K562 (cell line): ENCODE data around the gene UHRF1. TPM values are rescaled to one million over a fixed set of nuclear protein-coding genes. Genes with fewer than 3 reads are reported as not detected.

Experiments
- ATAC-seq: fragments of 200-7000 bp; cut with Tn5 transposase; 3 replicates; pipeline ENCODE4 v1.9.1; 2020; ENCODE audit warnings: moderate library complexity
- BruUV-seq: library from RNA; stranded (reverse); fragments of 400-500 nt; replicated peaks from 2 replicates; lab custom pipeline; 2021; lab: Mats Ljungman, UMichigan
- CTCF ChIA-PET: fragments of 300-600 bp; formaldehyde crosslinking; extraction: SDS; loops from one replicate; lab custom pipeline; 2021; ENCODE audit warnings: low intra/inter-chr PET ratio; lab: Yijun Ruan, JAX
- POLR2A ChIA-PET: fragments of 300-600, 350-650 bp; sonication (Branson Sonifier 250); formaldehyde crosslinking; extraction: SDS; loops from one replicate; lab custom pipeline; 2021; ENCODE audit warnings: antibody characterized with exemption, inconsistent platforms; lab: Yijun Ruan, JAX
- DNase-seq, 4 experiments: peaks; one replicate each; pipeline versions ENCODE4 v3.0.0 to v3.0.0-alpha.2; 2011 to 2018; ENCODE audit warnings: low spot score in 3 of 4, mixed read lengths in 3 of 4; ENCODE audit errors: extremely low read depth in 1 of 4
- FAIRE-seq: peaks from 2 replicates; lab custom pipeline; 2011; peaks lifted over from hg19 to GRCh38; lab: Jason Lieb, UNC
- H2AFZ ChIP-seq: 2 replicates; pipeline ENCODE4 v1.6.0; 2011; ENCODE audit warnings: low read depth, low read length, control low read depth, inconsistent platforms
- H3K27ac ChIP-seq: fragments of 200-600 bp; 3 replicates; pipeline ENCODE4 v1.8.0; 2011; ENCODE audit warnings: low read depth, mild to moderate bottlenecking, control low read depth, inconsistent platforms, low read length, moderate library complexity, mixed read lengths; ENCODE audit errors: extremely low read depth
- H3K27me3 ChIP-seq, 2 experiments: fragments of 300-600 bp in 1 of 2; 2 replicates in 1 of 2; 3 replicates in 1 of 2; pipeline versions ENCODE4 v1.6.0 to v1.8.0; 2011; ENCODE audit warnings: inconsistent platforms in 2 of 2, low read length in 2 of 2, mild to moderate bottlenecking in 1 of 2, mixed read lengths in 1 of 2, moderate library complexity in 1 of 2; ENCODE audit not compliant: control insufficient read depth in 2 of 2, insufficient read depth in 2 of 2
- H3K36me3 ChIP-seq: fragments of 300-600 bp; 3 replicates; pipeline ENCODE4 v1.8.0; 2011; ENCODE audit warnings: mild to moderate bottlenecking, low read length, inconsistent platforms; ENCODE audit not compliant: control insufficient read depth, insufficient read depth
- H3K4me1 ChIP-seq, 2 experiments: fragments of 200-600 bp in 1 of 2; replicated peaks in 1 of 2; 2 replicates in 1 of 2; 3 replicates in 1 of 2; pipeline versions ENCODE4 v1.5.1 to v1.8.0; 2011; ENCODE audit warnings: inconsistent platforms in 2 of 2, low read length in 2 of 2, mild to moderate bottlenecking in 1 of 2, mixed read lengths in 1 of 2, moderate library complexity in 1 of 2; ENCODE audit not compliant: control insufficient read depth in 2 of 2, insufficient read depth in 2 of 2
- H3K4me2 ChIP-seq: 2 replicates; pipeline ENCODE4 v1.6.1; 2011; ENCODE audit warnings: low read length, control low read depth, inconsistent platforms, mixed read lengths; ENCODE audit not compliant: insufficient read depth
- H3K4me3 ChIP-seq: fragments of 200-600 bp; sonication (generic), shearing (Covaris generic); 2 replicates; pipeline ENCODE4 v1.5.1; 2016; ENCODE audit warnings: control low read depth, inconsistent platforms
- H3K79me2 ChIP-seq: fragments of 200-600 bp; 3 replicates; pipeline ENCODE4 v1.8.0; 2011; ENCODE audit warnings: low read length, inconsistent platforms; ENCODE audit not compliant: control insufficient read depth, insufficient read depth
- H3K9ac ChIP-seq, 2 experiments: 2 replicates each; pipeline versions ENCODE4 v1.6.0 to v1.6.1; 2011; ENCODE audit warnings: low read depth in 2 of 2, low read length in 2 of 2, control low read depth in 1 of 2, inconsistent platforms in 1 of 2, mild to moderate bottlenecking in 1 of 2, mixed read lengths in 1 of 2; ENCODE audit not compliant: insufficient read depth in 1 of 2
- H3K9me1 ChIP-seq: one replicate; pipeline ENCODE4 v1.6.0; 2011; ENCODE audit warnings: inconsistent platforms, mild to moderate bottlenecking, low read length, moderate library complexity; ENCODE audit not compliant: control insufficient read depth, insufficient read depth
- H3K9me3 ChIP-seq: replicated peaks from 2 replicates; pipeline ENCODE4 v1.5.1; 2011; ENCODE audit warnings: low read depth, low read length, inconsistent platforms; ENCODE audit not compliant: control insufficient read depth, insufficient read depth
- H4K20me1 ChIP-seq: replicated peaks from 2 replicates; pipeline ENCODE4 v1.6.1; 2011; ENCODE audit warnings: low read length, inconsistent platforms, mixed read lengths; ENCODE audit not compliant: control insufficient read depth, insufficient read depth
- ARID3B ChIP-seq: fragments of 250-450 bp; sonication (Bioruptor Pico); IDR thresholded peaks from 2 replicates; pipeline ENCODE4 v1.4.0; 2020; ENCODE audit warnings: borderline replicate concordance
- ARNT ChIP-seq, 2 experiments: fragments of 450-650 bp; IDR thresholded peaks; 2 replicates each; pipeline ENCODE4 v1.6.1; 2016; ENCODE audit warnings: mild to moderate bottlenecking in 1 of 2
- ATF1 ChIP-seq, 2 experiments: fragments of 450-650 bp in 1 of 2; IDR thresholded peaks; 2 replicates each; pipeline ENCODE4 v1.6.1; 2016; ENCODE audit warnings: missing compliant biosample characterization in 1 of 2, missing genetic modification characterization in 1 of 2
- CBX1 ChIP-seq: sonication (generic); IDR thresholded peaks from 2 replicates; pipeline ENCODE4 v1.6.1; 2016; ENCODE audit warnings: antibody characterized with exemption, low read depth, mild to moderate bottlenecking
- CGGBP1 ChIP-seq: fragments of 250-450 bp; sonication (Bioruptor Pico); IDR thresholded peaks from 2 replicates; pipeline ENCODE4 v1.9.0; 2021; ENCODE audit warnings: mild to moderate bottlenecking
- ELF2 ChIP-seq: fragments of 250-450 bp; sonication (Bioruptor Pico); IDR thresholded peaks from 2 replicates; pipeline ENCODE4 v1.5.0; 2021; ENCODE audit warnings: mild to moderate bottlenecking
- ELK1 ChIP-seq: sonication (generic); formaldehyde crosslinking; IDR thresholded peaks from 2 replicates; pipeline ENCODE4 v1.8.1; 2022; ENCODE audit warnings: missing genetic modification reagents
- ERF ChIP-seq: fragments of 450-650 bp; formaldehyde crosslinking; IDR thresholded peaks from 2 replicates; pipeline ENCODE4 v1.4.0; 2020; ENCODE audit warnings: mild to moderate bottlenecking, mixed read lengths
- HDAC2 ChIP-seq: fragments of 450-650 bp; IDR thresholded peaks from 2 replicates; pipeline ENCODE4 v1.6.1; 2016; ENCODE audit warnings: mild to moderate bottlenecking
- MAFG ChIP-seq: fragments of 450-650 bp; conservative IDR thresholded peaks from 2 replicates; pipeline ENCODE4 v1.6.1; 2016; ENCODE audit warnings: missing genetic modification characterization, missing compliant biosample characterization
- MITF ChIP-seq: IDR thresholded peaks from 2 replicates; pipeline ENCODE4 v1.6.1; 2014; ENCODE audit warnings: antibody characterized with exemption
- PHTF2 ChIP-seq: fragments of 250-450 bp; sonication (Bioruptor Pico); IDR thresholded peaks from 2 replicates; pipeline ENCODE4 v1.5.0; 2021; ENCODE audit warnings: mild to moderate bottlenecking
- SETDB1 ChIP-seq: IDR thresholded peaks from one replicate; pipeline ENCODE4 v1.6.1; 2012; ENCODE audit warnings: low read length, control low read depth, inconsistent platforms
- SLC30A9 ChIP-seq: fragments of 250-450 bp; sonication (Bioruptor Pico); IDR thresholded peaks from 2 replicates; pipeline ENCODE4 v1.8.0; 2022; ENCODE audit warnings: mild to moderate bottlenecking, moderate library complexity
- SMAD4 ChIP-seq: fragments of 250-450 bp; sonication (Bioruptor Pico); conservative IDR thresholded peaks from 2 replicates; pipeline ENCODE4 v1.8.0; 2021; ENCODE audit warnings: inconsistent platforms, mild to moderate bottlenecking, moderate library complexity
- SMARCA5 ChIP-seq: fragments of 450-650 bp; IDR thresholded peaks from 2 replicates; pipeline ENCODE4 v1.6.1; 2016
- XRCC3 ChIP-seq: fragments of 450-650 bp; IDR thresholded peaks from 2 replicates; pipeline ENCODE4 v1.6.1; 2017; ENCODE audit warnings: mild to moderate bottlenecking, moderate library complexity
- ZNF134 ChIP-seq: fragments of 250-450 bp; sonication (Bioruptor Pico); conservative IDR thresholded peaks from 2 replicates; pipeline ENCODE4 v1.4.0; 2020
- WGBS: fragments of 100-300 bp; shearing (Covaris generic); methylation state at CpG from one replicate; pipeline ENCODE4 v1.1.6; 2016; ENCODE audit warnings: low coverage, mixed read lengths; ENCODE audit not compliant: insufficient coverage; ENCODE audit errors: missing lambda C conversion rate; 5-methylcytosine and 5-hydroxymethylcytosine counted together
- in situ Hi-C: fragments of 300-500 bp; cut with MboI; formaldehyde crosslinking; loops from 4 replicates; pipeline ENCODE4 v1.15.0; 2018; ENCODE audit warnings: inconsistent platforms, mixed read lengths
- intact Hi-C: fragments of 100-400 bp; cut with micrococcal nuclease; formaldehyde crosslinking; loops from 2 replicates; pipeline ENCODE4 v1.14.2; 2022
- polyA plus RNA-seq, 8 experiments: library from polyadenylated mRNA; depleted of rRNA in 4 of 8; stranded (reverse) in 5 of 8; unstranded in 3 of 8; fragments of >200 nt; fragmentation: Nextera tagmentation in 2 of 8; fragmentation: Illumina TruSeq in 1 of 8; extraction: Ambion mirVana in 2 of 8; extraction: Trizol in 1 of 8; gene quantifications; 2 replicates each; pipeline versions ENCODE4 v1.2.1 to v1.2.3, GENCODE V29; 2011 to 2014; ENCODE audit warnings: inconsistent platforms in 1 of 8, missing spikeins in 1 of 8
- total RNA-seq, 7 experiments: library from RNA; depleted of rRNA in 6 of 7; stranded (reverse); fragments of >200 nt in 6 of 7; fragmentation: Illumina TruSeq in 2 of 7; extraction: Trizol in 2 of 7; gene quantifications; 2 replicates each; pipeline versions ENCODE4 v1.2.1 to v1.2.3, GENCODE V29; 2011 to 2021; ENCODE audit warnings: low replicate concordance in 1 of 7

The UHRF1 gene
- total and polyA plus RNA-seq, 9 of the 15 experiments (the other 6 are each of a cell fraction or from before 2014, with no cell fraction given), result 6.0 to 101 (median 30.9) TPM

DNA sequence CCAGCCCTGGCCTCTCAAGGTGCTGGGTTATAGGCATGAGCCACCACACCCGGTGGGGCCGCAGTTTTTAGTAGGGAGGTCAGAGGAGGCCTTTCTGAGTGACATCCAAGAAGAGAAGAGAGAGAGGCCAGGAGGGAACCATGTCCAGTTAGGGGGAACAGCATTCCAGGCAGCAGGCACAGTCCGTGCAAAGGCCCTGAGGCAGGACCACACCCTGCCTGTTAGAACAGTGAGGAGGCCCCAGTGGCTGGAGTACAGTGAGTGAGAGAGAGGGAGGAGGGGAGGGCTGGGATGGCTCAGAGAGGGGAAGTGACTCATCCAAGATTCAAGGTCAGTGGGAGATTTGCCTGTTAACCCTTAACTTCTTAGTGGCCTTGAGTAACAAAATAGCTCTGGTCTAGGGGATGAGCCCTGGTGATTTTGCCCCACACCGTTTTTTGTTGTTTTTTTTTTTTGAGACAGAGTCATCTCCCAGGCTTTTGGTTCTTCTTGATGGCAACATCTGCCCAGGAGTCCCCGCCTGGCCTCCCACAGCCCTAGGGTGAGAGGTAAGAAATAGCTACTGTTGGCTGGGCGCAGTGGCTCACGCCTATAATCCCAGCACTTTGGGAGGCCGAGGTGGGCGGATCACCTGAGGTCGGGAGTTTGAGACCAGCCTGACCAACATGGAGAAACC, 39.1 kb upstream of the UHRF1 start (continued):
- TF ChIP-seq SMAD4 (CRISPR knock-in tag), result peak; percentile 73
- no peak for TF ChIP-seq ZNF134
- peak; percentile 47 to 93; a peak in 2 of 4 replicates for TF ChIP-seq ARNT (IDR thresholded peaks at IDR 0.05)
- no peak for TF ChIP-seq ELF2 (CRISPR knock-in tag)
- peak; percentile 99 for TF ChIP-seq HDAC2
- TF ChIP-seq MITF, result no peak
- TF ChIP-seq PHTF2, result no peak

- DNase-seq (no peak), ATAC-seq (no peak), FAIRE-seq (no peak)
- intact Hi-C loops (loop anchor here (1.0 kb wide), 1 partner anchor 40 kb away; no protein-coding TSS in a partner anchor), in situ Hi-C loops (no loop called here)
- Histone ChIP-seq H3K9ac (no peak overlapping the region), H3K4me3 (no peak overlapping the region), H3K9me1 (no peaks in the 10 kb centered on the region), H3K36me3 (no peaks in the 10 kb centered on the region), H3K9me3 (no peaks in the 10 kb centered on the region), H3K4me1 (peaks cover 6 to 30% of the 10 kb centered on the region in 2 experiments; a peak in 4 of 5 replicates), H3K27ac (no peak overlapping the region), H3K79me2 (peaks cover 6% of the 10 kb centered on the region), H4K20me1 (no peaks in the 10 kb centered on the region), H3K4me2 (no peak overlapping the region), H3K27me3 (no peaks in the 10 kb centered on the region), H2AFZ (no peak overlapping the region)
- CTCF ChIA-PET, result interaction anchor here (0.8 to 1.4 kb wide), 2 partner anchors 38 to 41 kb away, joined by 3 to 4 read pairs; partner anchors contain the start of gene UHRF1
- BruUV-seq, result no TSS peak
- POLR2A ChIA-PET, result no interaction called here
- WGBS, result 45% methylated on average over 3 of the region's 6 CpGs
- no peak for TF ChIP-seq ERF (CRISPR knock-in tag)
- TF ChIP-seq CGGBP1, result no peak
- no peak for TF ChIP-seq ATF1 (CRISPR knock-in tag; IDR thresholded peaks at IDR 0.05)
- no peak for TF ChIP-seq ATF1 (tag; IDR thresholded peaks at IDR 0.05)
- 0 out of 2 replicates have a peak, but pooled peaks have one; percentile 35 for TF ChIP-seq CBX1
- TF ChIP-seq SLC30A9 (CRISPR knock-in tag), result no peak
- no peak for TF ChIP-seq ELK1
- no peak for TF ChIP-seq XRCC3
- no peak for TF ChIP-seq ARID3B (CRISPR knock-in tag)
- no peak for TF ChIP-seq MAFG (tag)
- peak; percentile 72 for TF ChIP-seq SMARCA5
- TF ChIP-seq SETDB1, result no peak
Measured at GRCh38 chr19:4871711-4872110, 37.6 kb upstream of the UHRF1 start.
